RWPE2 (cell line): ENCODE data around the gene MAP1B.

Source experiments
- ATAC-seq: fragments of 200-7000 bp; cut with Tn5 transposase; 3 replicates; pipeline ENCODE4 v1.9.1; 2021; ENCODE audit warnings: low read depth
- DNase-seq: peaks from one replicate; pipeline ENCODE4 v3.0.0-alpha.2; 2020; ENCODE audit warnings: low spot score
- H3K27ac ChIP-seq: fragments of 450-650 bp; 2 replicates; pipeline ENCODE4 v1.5.1; 2017; ENCODE audit warnings: mild to moderate bottlenecking; ENCODE audit not compliant: poor library complexity, severe bottlenecking
- H3K27me3 ChIP-seq: fragments of 250-450 bp; sonication (Bioruptor Pico); 2 replicates; pipeline ENCODE4 v1.5.1; 2021; ENCODE audit warnings: mild to moderate bottlenecking, moderate library complexity; ENCODE audit not compliant: insufficient read depth, poor library complexity, severe bottlenecking
- H3K36me3 ChIP-seq: fragments of 250-450 bp; sonication (Bioruptor Pico); 2 replicates; pipeline ENCODE4 v1.5.1; 2020; ENCODE audit warnings: low read depth, mild to moderate bottlenecking, moderate library complexity
- H3K4me1 ChIP-seq: fragments of 250-450 bp; sonication (Bioruptor Pico); 2 replicates; pipeline ENCODE4 v1.5.1; 2021; ENCODE audit warnings: mild to moderate bottlenecking, moderate library complexity; ENCODE audit not compliant: insufficient read depth, poor library complexity, severe bottlenecking
- H3K4me3 ChIP-seq: fragments of 250-450 bp; sonication (Bioruptor Pico); 2 replicates; pipeline ENCODE4 v1.5.1; 2021; ENCODE audit warnings: mild to moderate bottlenecking, moderate library complexity; ENCODE audit not compliant: severe bottlenecking
- H3K9me3 ChIP-seq: fragments of 250-450 bp; sonication (Bioruptor Pico); 2 replicates; pipeline ENCODE4 v1.5.1; 2021; ENCODE audit warnings: mild to moderate bottlenecking, moderate library complexity; ENCODE audit not compliant: severe bottlenecking
- TF ChIP-seq, protein P1 (sequence below): fragments of 450-650 bp; IDR thresholded peaks from one replicate; pipeline ENCODE4 v1.5.1; 2017; ENCODE audit warnings: mild to moderate bottlenecking, moderate library complexity; ENCODE audit not compliant: poor library complexity, severe bottlenecking

The MAP1B gene

DNA sequence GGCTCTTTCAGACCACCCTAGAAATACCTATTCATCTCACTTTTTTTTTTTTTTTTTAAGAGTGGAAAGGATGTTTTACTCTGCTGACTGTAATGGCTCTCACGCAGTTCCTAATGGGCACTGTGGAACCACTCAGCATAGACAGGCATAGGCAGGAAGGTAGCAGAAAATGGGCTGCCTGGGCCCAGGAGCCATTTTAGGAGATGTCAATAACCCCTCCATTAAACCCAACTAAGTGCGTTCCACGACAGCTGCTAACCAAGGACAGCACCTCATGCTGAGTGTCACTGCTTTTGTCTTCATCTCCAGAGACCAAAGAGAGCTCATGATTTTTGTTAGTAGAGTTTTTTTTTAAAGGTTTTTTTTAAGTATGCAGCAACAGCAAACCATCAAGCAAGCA, 15.3 kb downstream of the MAP1B start:
- TF ChIP-seq, protein P1, sequence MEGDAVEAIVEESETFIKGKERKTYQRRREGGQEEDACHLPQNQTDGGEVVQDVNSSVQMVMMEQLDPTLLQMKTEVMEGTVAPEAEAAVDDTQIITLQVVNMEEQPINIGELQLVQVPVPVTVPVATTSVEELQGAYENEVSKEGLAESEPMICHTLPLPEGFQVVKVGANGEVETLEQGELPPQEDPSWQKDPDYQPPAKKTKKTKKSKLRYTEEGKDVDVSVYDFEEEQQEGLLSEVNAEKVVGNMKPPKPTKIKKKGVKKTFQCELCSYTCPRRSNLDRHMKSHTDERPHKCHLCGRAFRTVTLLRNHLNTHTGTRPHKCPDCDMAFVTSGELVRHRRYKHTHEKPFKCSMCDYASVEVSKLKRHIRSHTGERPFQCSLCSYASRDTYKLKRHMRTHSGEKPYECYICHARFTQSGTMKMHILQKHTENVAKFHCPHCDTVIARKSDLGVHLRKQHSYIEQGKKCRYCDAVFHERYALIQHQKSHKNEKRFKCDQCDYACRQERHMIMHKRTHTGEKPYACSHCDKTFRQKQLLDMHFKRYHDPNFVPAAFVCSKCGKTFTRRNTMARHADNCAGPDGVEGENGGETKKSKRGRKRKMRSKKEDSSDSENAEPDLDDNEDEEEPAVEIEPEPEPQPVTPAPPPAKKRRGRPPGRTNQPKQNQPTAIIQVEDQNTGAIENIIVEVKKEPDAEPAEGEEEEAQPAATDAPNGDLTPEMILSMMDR: no peak
- peaks cover 33% of the 10 kb centered on the region for H3K36me3 ChIP-seq
- no peak overlapping the region for H3K27ac ChIP-seq
- no peak overlapping the region for H3K4me3 ChIP-seq
- H3K4me1 ChIP-seq: peaks cover 14% of the 10 kb centered on the region
- DNase-seq (no peak), ATAC-seq (no peak)
- no peaks in the 10 kb centered on the region for H3K9me3 ChIP-seq
- H3K27me3 ChIP-seq: no peaks in the 10 kb centered on the region

DNA sequence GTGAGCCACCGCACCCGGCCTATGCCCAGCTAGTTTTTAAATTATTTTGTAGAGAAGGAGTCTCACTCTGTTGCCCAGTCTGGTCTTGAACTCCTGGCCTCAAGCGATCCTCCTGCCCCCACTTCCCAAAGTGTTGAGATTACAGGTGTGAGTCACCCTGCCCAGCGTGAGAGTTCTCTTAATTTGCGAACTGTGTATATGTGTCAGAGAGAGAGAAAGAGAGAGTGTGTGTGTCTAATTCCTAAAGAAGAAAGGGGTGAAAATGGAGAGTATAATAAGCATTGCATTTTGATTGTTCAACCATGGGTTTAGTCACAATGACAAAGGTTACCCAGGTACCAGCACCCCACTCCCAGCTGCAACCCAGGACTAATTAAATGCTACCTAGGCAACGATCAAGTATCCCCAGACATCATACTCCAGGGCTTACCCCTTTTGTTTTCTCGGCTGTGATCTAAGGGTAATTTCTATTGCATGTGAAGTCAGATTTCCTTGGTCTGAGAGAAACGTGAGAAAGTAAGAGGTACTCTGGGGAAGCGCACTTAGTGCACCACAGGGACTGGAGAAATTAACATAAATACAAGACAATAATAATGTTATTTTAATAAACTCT, 16.6 kb downstream of the MAP1B start:
- H3K9me3 ChIP-seq: no peaks in the 10 kb centered on the region
- H3K4me1 ChIP-seq: peaks cover 14% of the 10 kb centered on the region
- no peak overlapping the region for H3K27ac ChIP-seq
- ATAC-seq (no peak), DNase-seq (no peak)
- H3K4me3 ChIP-seq: no peak overlapping the region
- peaks cover 31% of the 10 kb centered on the region for H3K36me3 ChIP-seq
- TF ChIP-seq, protein P1: no peak
- no peaks in the 10 kb centered on the region for H3K27me3 ChIP-seq

DNA sequence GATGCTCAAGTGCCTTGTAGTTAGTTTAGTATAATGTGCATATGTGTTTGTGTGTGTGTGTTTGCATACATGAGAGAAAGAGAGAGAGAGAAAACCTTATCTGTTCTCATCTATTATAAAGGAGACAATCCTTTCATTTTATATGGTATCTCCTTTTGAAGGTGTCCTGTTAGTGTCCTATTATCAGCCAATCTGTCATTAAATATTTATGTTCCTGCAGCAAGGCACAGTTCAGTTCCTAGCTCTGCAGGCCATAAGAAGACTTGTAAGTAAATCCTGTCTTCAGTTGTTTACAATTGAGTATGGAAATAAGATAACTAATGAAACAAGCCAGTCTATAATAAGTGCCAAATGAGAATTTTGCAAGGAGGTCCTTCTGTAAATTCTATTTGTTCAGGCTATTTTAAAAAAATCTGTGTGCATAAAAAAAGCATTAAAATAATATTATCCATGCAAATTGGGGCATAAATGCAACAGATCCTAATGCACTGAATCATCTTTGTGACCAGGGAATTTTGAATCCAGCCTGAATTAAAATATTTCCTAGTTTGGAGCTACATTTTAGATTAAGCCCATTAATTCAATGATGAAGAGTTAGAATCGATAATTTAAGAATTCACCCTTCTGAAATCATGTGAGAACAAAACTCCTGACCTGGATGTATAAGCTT, 18.1 kb downstream of the MAP1B start:
- peaks cover 30% of the 10 kb centered on the region for H3K36me3 ChIP-seq
- no peak overlapping the region for H3K4me3 ChIP-seq
- no peaks in the 10 kb centered on the region for H3K27me3 ChIP-seq
- ATAC-seq: no peak; the same call in 2 of the 3 replicates
- peaks cover 14% of the 10 kb centered on the region for H3K4me1 ChIP-seq
- H3K9me3 ChIP-seq: no peaks in the 10 kb centered on the region
- H3K27ac ChIP-seq: peak overlapping the region; percentile 31
- TF ChIP-seq, protein P1: no peak
- no peak for DNase-seq

DNA sequence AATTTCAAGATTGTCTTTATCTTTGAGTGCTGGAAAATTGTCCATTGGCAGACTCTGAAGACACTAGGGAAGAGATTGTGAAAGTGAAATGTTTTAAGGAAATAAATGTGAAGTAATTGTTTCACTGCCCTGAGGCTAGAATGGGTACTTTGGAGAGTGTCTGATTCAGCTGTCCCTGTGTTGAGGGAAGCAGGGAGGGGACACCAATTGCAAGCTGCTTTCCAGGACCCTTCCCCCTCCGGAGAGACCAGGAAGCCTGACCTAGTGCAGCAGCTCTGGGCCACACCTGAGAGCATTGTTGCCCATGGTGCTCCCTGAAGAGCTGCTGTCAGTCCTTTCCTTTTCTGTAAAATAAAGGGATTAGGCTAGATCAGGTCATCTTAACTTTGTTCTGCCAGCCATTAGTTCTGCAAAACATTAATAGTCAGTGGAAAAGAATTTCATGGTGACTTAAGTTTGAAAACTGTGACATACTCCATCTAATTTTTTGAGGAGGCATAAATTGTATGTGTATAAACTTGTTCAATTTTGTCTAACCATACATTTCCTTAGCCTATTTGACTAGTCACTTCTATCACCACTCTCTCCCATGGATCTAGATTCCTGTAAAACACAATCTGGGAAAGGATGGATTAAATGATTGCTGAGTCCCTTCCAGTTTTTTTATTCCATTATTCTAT, 18.8 kb downstream of the MAP1B start:
- Histone ChIP-seq H3K36me3 (peaks cover 30% of the 10 kb centered on the region), H3K4me1 (peaks cover 14% of the 10 kb centered on the region), H3K27ac (peak overlapping the region; percentile 31), H3K27me3 (no peaks in the 10 kb centered on the region), H3K4me3 (no peak overlapping the region), H3K9me3 (no peaks in the 10 kb centered on the region)
- TF ChIP-seq, protein P1: no peak
- no peak for DNase-seq
- ATAC-seq: peak; percentile 62
